ENCODE data around the gene ARPC5L.
"Not testable (repeated sequence)": the region's sequence is repeated elsewhere in the genome, so short reads cannot be mapped to it uniquely, and the experiment has no call there.

The ARPC5L gene

GRCh38 chr9:124841075-124841821 lies 20.7 kb upstream of the ARPC5L start:
- no peak for DNase-seq

GRCh38 chr9:124843456-124844034 lies 18.4 kb upstream of the ARPC5L start:
- no peak for DNase-seq

- no peak for DNase-seq
Measured at GRCh38 chr9:124844291-124844690, 17.6 kb upstream of the ARPC5L start.

GRCh38 chr9:124846467-124846866 lies 15.5 kb upstream of the ARPC5L start:
- DNase-seq = not testable (repeated sequence)

GRCh38 chr9:124846969-124847368 lies 15.0 kb upstream of the ARPC5L start:
- no peak for DNase-seq

GRCh38 chr9:124849801-124850200 lies 12.1 kb upstream of the ARPC5L start:
- DNase-seq = no peak

- no peak for DNase-seq
Measured at GRCh38 chr9:124852121-124852828, 9.7 kb upstream of the ARPC5L start.

GRCh38 chr9:124852829-124853531 lies 8.9 kb upstream of the ARPC5L start, which contains the start of gene WDR38:
Gene WDR38, plus strand, starts transcription at chr9:124853460. Its CDS starts 72 bp downstream, at chr9:124853532.
- peak; percentile 88 to 92 for DNase-seq

- DNase-seq = no peak
Measured at GRCh38 chr9:124853605-124854143, 8.3 kb upstream of the ARPC5L start.

GRCh38 chr9:124854161-124854560 lies 7.8 kb upstream of the ARPC5L start:
- no peak for DNase-seq

- DNase-seq = no peak
Measured at GRCh38 chr9:124854822-124855221, 7.1 kb upstream of the ARPC5L start.

GRCh38 chr9:124855566-124855943 lies 6.4 kb upstream of the ARPC5L start:
- DNase-seq = no peak

- DNase-seq = no peak
Measured at GRCh38 chr9:124855944-124856765, 5.8 kb upstream of the ARPC5L start.

- no peak for DNase-seq
Measured at GRCh38 chr9:124857533-124858162, 4.3 kb upstream of the ARPC5L start.

- DNase-seq = no peak
Measured at GRCh38 chr9:124858330-124859046, 3.4 kb upstream of the ARPC5L start.

- no peak for DNase-seq
Measured at GRCh38 chr9:124859803-124860581, 1.9 kb upstream of the ARPC5L start.

- no peak for DNase-seq
Measured at GRCh38 chr9:124860582-124861341, 1.2 kb upstream of the ARPC5L start.

GRCh38 chr9:124863371-124863871 lies 1.5 kb downstream of the ARPC5L start:
- no peak for DNase-seq

All from CD4-positive, alpha-beta T cell treated with Interferon alpha-2 for 1 hour (primary cell).